HUDEP-2 (cell line): ENCODE measurements around the gene SLC16A11.
"Not testable (repeated sequence)": the region's sequence is repeated elsewhere in the genome, so short reads cannot be mapped to it uniquely, and the experiment has no call there.

Experiments
- DNase-seq, 76 experiments: peaks; one replicate each; lab custom pipeline; 2025; ENCODE audit not compliant: unreplicated experiment in 76 of 76; lab: John Stamatoyannopoulos, UW

SLC16A11 gene, protein sequence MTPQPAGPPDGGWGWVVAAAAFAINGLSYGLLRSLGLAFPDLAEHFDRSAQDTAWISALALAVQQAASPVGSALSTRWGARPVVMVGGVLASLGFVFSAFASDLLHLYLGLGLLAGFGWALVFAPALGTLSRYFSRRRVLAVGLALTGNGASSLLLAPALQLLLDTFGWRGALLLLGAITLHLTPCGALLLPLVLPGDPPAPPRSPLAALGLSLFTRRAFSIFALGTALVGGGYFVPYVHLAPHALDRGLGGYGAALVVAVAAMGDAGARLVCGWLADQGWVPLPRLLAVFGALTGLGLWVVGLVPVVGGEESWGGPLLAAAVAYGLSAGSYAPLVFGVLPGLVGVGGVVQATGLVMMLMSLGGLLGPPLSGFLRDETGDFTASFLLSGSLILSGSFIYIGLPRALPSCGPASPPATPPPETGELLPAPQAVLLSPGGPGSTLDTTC

DNA sequence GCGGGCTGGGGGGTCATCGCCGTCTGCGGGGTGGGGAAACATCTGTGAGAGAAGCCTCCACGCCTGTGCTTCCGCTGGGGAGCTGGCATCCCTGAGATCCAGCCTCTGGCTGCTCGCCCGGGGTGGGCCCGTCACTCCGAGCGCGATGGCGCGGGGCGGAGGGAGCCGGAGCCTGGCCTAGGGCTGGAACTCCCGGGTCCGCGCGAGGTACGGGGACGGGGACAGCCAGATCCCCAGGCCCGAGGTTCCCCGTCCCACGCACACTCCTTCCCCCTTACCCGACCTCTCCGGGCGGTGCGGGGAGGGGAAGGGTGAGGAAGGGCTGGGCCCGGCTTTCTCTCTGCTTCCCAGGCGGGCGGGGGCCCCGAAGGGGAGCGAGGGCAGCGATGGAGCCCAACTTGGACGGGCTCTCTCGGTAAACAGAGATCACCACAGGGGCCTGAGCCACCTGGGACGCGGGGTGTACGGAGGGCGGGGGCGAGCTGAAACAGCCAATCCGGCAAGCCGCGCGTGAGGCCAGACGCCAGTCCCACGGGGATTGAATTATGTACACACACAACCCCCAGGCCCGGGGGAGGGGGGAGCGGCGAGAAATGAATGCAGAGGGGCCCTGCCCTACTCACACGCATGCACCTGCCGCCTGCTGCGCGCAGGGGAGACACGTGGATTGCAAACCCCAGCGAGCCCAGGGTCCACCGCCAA lies at the start of gene SLC16A11:
TSS of gene SLC16A11 (minus strand) at position 596 of the 702 bp plus-strand sequence. CDS start at position 17, 579 bp downstream.
- DNase-seq = peak in 1 of 76 experiments; percentile 13

DNA sequence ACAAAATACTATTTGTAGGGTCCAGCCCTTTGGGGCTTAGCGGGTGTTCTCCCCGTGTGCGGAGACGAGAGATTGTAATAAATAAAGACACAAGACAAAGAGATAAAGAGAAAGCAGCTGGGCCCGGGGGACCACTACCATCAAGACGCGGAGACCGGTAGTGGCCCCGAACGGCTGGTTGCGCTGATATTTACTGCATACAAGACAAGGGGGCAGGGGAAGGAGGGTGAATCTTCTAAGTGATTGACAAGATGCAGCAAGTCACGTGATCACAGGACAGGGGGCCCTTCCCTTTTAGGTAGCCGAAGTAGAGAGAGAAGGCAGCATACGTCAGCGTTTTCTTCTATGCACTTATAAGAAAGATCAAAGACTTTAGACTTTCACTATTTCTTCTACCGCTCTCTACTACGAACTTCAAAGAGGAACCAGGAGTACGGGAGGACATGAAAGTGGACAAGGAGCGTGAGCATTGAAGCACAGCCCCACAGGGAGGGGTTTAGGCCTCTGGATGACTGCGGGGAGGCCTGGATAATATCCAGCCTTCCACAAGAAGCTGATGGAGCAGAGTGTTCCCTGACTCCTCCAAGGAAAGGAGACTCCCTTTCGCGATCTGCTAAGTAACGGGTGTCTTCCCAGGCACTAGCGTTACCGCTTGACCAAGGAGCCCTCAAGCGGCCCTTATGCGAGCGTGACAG lies 47.6 kb upstream of the SLC16A11 start:
- DNase-seq = peak in 1 of 76 experiments; percentile 0

DNA sequence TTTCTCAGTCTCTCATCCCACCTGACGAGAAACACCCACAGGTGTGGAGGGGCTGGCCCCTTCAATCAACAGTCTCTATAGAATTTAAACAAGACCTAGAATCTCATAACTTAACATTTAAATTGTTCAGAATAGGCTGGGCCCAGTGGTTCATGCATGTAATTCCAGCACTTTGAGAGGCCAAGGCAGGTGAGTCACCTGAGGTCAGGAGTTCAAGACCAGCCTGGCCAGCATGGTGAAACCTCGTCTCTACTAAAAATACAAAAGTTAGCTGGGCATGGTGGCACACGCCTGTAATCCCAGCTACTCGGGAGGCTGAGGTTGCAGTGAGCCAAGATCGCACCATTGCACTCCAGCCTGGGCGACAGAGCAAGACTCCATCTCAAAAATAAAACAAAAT lies 45.7 kb upstream of the SLC16A11 start:
- DNase-seq = not testable (repeated sequence)

DNA sequence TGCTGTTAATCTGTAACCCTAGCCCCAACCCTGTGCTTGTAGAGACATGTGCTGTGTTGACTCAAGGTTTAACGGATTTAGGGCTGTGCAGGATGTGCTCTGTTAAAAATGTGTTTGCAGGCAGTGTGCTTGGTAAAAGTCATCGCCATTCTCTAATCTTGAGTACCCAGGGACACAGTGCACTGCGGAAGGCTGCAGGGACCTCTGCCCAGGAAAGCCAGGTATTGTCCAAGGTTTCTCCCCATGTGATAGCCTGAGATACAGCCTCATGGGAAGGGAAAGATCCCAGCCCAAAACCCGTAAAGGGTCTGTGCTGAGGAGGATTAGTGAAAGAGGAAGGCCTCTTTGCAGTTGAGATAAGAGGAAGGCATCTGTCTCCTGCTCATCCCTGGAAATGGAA lies 44.5 kb upstream of the SLC16A11 start:
- DNase-seq = not testable (repeated sequence)

DNA sequence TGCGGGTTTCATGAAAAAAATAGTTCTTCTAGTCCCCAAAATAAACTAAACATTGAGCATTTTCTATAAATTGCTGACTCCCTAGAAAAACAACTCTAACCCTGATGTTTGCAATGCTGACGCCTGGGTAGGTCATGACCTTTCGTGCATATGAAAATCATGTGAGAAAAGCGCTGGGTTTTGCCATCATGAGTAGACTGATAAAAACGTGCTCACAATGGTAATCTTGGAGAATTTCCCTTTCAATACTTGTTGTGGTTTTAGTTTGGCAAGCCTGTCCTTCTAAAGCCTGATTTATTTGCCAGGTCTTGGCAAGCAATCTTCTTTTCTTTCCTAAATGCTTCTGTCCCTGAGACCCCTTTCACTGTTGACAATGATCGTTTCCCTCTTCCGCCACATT lies 40.2 kb upstream of the SLC16A11 start:
- DNase-seq = no peak

DNA sequence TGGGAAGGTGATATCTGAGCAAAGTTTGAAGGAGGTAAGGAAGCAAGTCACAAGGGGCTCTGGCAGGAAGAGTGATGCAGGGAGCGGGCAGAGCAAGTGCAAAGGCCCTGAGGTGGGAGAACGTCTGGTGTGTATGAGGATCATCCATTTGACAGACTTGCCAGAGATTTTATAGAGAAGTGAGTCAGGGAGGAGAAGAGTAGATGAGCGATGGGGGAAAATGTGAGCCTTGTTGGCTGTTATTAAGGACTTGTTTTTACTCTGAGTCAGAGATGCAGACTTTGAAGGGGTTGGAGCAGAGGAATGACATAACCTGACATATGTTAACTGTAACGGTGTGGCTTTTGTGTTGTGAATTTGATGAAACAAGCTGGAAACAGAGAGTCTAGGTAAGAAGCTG lies 39.7 kb upstream of the SLC16A11 start:
- no peak for DNase-seq

DNA sequence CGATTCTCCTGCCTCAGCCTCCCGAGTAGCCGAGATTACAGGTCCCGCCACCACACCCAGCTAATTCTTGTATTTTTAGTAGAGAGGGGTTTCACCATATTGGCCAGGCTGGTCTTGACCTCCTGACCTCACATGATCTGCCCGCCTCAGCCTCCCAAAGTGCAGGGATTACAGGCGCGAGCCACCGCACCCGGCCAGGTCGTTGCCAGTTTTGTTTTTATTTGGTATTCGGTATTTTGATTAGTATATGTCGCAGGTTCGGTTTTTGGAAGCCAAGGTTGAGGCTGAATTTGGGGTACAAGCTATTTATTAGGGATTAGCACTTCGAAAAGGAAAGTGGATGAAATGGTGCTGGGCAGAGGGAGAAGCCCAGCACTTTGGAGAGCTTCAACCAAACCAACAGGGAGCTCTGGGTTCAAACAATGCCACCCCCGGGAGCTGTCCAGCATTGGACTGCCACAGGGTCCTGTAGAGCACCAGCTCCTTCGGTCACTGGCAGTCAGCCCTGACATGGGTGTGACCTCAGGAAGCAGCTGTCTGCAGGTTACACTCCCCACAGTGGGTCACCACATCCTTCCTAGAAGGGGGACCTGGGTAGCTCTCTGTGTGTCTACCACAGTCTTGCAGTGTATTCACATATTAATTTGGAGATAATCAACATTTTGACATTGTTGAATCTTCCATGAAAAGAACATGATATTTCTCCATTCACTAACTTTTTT lies 37.6 kb upstream of the SLC16A11 start:
- peak in 1 of 76 experiments; percentile 0 for DNase-seq

DNA sequence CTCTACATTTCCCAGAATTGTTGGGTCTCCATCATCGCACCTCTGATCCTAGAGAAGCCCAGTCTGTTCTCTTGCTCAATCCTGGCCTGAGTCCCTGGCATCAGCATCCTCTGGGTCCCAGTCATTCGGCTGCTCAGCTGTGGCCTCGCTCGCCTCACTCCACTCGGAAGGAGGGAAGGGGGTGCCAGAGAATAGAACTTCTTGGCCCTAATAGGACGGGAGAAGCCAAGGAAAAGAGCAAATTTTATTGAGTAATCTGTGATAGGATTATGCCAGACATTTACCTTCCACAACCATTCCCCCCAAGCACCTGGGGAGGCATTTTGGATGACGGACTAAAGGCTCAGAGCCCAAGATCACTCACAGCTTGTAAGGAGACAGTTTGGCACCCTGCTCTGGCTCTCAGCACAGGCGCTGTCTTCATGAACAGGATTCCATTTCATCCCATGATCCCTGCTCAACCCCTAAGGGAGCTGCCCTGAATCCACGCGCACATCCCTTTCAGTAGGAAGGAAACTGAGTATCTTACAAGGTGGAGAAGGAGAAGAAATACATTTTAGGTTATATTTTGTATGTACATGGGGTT lies 36.7 kb upstream of the SLC16A11 start:
- no peak for DNase-seq

DNA sequence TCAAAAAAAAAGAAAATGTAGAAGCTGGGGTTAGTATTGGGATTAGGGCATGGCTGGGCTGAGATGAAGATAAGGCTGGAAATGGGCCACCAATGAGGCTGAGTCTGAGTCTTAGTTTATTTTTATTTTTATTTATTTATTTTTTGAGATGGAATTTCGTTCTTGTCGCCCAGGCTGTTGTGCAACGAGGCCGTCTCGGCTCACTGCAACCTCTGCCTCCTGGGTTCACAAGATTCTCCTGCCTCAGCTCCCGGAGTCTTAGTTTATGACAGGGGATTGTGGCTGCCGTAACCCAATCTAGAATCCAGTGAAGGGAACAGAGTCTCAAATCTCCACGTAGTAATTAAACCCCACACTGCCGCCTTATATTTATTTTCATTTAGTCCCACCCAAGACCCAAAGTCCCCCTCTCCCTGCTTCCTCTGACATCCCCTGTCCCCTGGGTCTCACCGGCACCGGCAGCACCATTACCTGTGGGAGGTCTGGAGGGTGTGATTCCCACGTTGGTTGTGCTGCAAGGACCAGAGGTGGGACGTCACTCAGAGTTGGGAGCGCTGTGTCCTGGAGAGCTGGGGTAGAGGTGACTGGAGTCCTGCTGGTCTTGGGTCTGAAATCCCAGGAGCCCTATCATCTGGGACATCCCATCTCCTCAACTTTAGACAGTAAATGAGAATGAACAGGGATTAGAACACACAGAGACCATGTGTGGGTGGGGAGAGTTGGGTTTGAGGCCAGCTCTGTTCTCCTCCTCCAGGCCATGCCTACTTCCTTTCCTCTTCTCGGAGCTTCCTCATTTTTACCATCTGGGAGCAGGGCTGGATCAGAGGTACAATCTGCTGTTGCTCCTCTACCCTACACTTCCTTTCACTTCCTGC lies 35.9 kb upstream of the SLC16A11 start, which contains the start of gene CLEC10A:
TSS of gene CLEC10A (minus strand) at position 671 of the 875 bp plus-strand sequence. CDS start 1,439 bp downstream, outside the sequence.
- DNase-seq = no peak

DNA sequence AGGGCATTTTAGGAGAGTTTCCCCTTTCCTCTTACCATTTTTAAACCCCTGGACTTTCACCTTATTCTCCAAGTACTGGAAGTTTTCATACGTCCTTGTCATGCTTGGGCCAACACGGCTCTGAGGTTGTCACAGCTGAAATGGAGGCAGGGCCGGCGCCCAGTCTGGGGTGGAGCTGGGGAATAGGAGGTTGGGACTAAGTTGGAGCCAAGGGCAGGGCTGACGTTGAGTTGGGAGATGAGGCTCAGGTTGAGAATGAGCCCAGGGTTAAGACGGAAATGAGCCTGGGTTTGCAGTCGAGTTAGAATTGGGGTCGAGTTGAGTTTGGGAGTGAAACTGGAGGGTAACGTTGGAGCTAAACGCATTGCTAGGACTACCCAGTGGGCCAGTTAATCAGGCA lies 34.8 kb upstream of the SLC16A11 start:
- DNase-seq = no peak

DNA sequence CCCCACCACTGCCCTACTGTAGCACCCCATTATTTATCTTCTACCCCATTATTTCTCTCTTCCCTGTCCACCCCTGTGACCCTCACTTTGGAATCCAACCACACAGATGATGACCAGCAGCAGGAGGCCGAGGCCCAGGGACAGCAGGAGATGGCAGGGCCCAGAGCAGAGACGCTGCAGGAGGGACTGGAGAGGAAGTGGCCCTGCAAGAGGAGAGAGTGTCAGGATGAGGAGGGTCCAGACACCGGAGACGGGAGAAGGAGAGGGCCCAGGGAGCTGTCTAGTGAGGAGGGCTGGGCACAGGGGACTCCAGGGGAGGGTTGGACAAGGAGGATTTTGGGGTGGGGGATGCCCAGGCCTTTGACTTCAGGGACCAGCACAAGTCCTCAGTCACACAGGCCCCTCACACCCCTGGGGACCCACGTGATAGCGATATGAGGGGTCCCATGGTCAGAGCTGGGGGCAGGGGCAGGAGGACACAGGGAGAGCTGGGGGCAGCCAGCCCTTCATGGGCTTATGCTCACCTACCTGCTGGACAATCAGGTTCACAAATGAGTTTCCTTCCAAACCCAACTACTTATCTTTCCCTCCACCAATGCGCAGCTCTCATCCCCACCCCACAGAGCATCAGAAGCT lies 34.1 kb upstream of the SLC16A11 start:
- no peak for DNase-seq

DNA sequence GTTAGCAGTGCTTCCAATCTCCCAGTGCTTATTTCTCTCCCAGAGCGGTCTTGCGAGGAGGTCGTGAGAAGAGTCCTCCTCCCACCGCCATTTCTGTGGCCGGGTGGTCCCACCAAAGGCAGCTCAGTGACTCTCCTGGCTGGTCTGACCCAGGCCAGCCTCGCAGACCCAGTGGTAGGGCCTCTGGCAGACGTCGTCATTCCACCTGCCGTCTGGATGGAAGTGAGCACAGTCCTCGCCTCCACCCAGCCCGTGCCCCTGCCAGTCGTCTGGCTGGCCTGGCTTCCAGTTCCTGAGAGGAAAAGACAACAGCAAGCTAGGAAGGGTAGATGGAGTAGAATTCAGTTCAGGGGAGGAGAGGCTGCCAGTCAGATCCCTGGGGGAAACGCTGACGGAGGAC lies 31.0 kb upstream of the SLC16A11 start:
- no peak for DNase-seq

DNA sequence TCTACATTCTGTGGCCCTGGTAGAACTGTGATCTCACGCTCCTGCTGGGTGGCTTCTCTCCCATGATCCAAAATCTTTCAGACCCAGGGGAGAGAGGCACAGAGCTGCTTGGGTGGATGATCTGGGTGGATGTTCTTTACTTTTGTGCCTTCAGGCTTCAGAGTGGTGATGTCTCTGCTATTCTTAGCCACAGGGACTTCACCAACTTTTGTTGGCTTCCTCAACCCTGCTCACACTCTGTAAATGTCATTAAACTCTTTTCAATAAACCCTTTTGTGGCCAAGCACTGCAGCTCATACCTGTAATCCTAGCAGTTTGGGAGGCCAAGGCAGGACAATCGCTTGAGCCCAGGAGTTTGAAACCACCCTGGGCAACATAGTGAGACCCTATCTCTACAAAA lies 28.5 kb upstream of the SLC16A11 start:
- DNase-seq = no peak

DNA sequence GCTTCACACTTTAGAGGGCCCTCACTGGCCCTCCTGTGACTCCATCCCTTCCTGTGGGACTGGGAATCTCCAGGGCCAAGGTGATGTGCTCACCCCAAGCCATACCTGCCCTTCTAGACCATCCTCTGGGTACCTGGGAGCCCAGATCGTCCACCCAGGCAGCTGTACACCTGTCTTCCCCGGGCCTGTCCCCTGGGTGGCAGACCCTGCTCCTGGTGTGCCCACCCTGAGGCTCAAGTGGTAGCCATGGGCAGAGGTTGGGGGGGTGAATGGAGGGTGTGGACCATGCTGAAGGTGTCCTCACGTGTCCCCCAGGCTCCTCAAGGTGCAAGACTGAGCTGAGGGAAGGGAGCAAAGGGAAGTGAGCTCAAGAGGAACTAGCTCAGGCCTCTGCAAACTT lies 26.8 kb upstream of the SLC16A11 start:
- DNase-seq = no peak

DNA sequence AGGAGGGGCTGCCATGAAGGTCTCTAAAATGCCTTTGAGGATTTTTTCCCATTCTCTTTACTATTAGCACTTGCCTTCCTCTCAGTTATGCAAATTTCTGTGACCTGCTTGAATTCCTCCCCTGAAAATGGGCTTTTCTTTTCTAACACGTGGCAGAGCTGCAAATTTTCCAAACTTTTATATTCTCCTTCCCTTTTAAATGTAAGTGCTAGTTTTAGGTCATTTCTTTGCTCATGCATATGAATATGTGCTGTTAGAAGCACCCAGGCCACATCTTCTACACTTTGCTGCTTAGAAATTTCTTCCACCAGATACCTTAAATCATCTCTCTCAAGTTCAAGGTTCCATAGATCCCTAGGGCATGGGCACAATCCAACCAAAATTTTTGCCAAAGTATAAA lies 24.4 kb upstream of the SLC16A11 start:
- no peak for DNase-seq

DNA sequence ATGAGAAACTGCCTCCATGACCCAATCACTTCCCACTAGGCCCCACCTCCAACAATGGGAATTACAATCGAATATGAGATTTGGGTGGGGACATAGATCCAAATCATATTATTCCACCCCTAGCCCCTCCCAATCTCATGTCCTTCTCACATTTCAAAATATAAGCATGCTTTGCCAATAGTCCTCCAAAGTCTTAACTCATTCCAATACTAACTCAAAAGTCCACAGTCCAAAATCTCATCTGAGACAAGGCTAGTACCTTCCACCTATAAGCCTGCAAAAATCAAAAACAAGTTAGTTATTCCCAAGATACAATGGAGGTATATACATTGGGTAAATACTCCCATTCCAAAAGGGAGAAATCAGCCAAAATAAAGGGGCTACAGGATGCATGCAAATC lies 23.3 kb upstream of the SLC16A11 start:
- no peak for DNase-seq

DNA sequence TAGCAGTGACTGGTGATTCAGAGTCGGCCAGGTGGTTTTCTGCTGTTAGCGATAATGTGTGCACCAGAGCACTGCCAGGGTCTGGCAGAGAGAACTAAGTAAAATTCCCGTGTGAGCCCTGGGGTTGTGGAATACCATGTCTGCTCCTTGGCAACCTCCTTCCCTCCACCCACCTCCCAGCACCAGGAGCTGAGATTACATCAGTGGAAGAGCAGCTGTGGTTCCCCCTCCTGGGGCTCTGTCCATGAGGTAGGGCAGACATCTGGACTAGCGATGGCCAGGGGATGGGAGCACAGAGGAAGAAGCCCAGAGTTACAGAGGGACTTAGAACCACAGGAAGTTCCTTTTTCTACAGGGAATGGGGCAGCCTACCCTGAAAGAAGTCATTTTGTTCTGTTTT lies 20.4 kb upstream of the SLC16A11 start:
- no peak for DNase-seq

DNA sequence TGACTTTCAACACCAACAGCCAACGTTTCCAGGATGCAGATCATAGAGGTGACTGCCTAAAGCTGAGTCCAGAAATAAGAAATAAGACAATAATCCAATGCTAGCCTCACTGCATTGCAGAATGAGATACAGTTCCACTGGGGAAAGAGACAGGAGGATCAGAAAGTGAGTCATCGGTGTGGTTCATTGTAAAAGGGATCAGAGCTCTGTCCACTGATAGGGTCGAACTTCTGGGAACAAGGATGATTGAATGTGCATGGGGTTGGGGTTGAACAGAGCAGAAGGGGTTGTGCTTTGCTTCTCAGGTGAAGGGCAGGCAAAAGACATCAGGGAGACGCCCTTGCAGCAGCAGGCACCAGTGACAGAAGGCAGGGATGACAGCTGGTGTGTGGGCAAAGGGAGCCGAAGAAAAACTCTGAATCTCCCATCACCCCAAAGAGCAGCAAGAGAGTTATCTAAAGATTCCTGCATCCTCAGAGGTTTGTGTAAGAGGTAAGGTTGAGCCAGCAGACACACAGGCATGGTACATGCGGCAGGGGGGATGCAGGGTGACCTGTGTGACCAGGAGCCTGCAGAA lies 19.7 kb upstream of the SLC16A11 start:
- DNase-seq = no peak
